IMR-90 (cell line): ENCODE data around the gene SSBP3.

Experiments used
- BHLHE40 ChIP-seq: fragments of 150-350 bp; IDR thresholded peaks from 2 replicates; pipeline ENCODE4 v1.6.1; 2016; ENCODE audit warnings: mild to moderate bottlenecking, low read depth, low read length
- CEBPB ChIP-seq: IDR thresholded peaks from 2 replicates; pipeline ENCODE4 v1.6.1; 2012; ENCODE audit warnings: low read depth, low read length, improper control_type of control experiment
- FOS ChIP-seq: fragments of 150-350 bp; IDR thresholded peaks from 2 replicates; pipeline ENCODE4 v1.6.1; 2016; ENCODE audit warnings: low read depth, low read length
- MAFK ChIP-seq: IDR thresholded peaks from 2 replicates; pipeline ENCODE4 v1.6.1; 2012; ENCODE audit warnings: low read depth, low read length, improper control_type of control experiment
- MAZ ChIP-seq: IDR thresholded peaks from 2 replicates; pipeline ENCODE4 v1.6.1; 2012; ENCODE audit warnings: low read depth, mild to moderate bottlenecking, low read length, improper control_type of control experiment, moderate library complexity, borderline replicate concordance
- MXI1 ChIP-seq: IDR thresholded peaks from 2 replicates; pipeline ENCODE4 v1.6.1; 2012; ENCODE audit warnings: low read depth, mild to moderate bottlenecking, low read length, moderate library complexity, borderline replicate concordance
- NFE2L2 ChIP-seq: fragments of 150-350 bp; IDR thresholded peaks from 2 replicates; pipeline ENCODE4 v1.6.1; 2016; ENCODE audit warnings: low read depth, mild to moderate bottlenecking, low read length
- POLR2A ChIP-seq: IDR thresholded peaks from 2 replicates; pipeline ENCODE4 v1.6.1; 2012; ENCODE audit warnings: mild to moderate bottlenecking, low read depth, low read length
- RCOR1 ChIP-seq: IDR thresholded peaks from 2 replicates; pipeline ENCODE4 v1.6.1; 2012; ENCODE audit warnings: mild to moderate bottlenecking, low read length, improper control_type of control experiment; ENCODE audit not compliant: insufficient replicate concordance
- RFX5 ChIP-seq: IDR thresholded peaks from 2 replicates; pipeline ENCODE4 v1.8.0; 2012; ENCODE audit warnings: low read depth, mild to moderate bottlenecking, low read length, moderate library complexity
- SMC3 ChIP-seq: fragments of 150-350 bp; IDR thresholded peaks from 2 replicates; pipeline ENCODE4 v1.6.1; 2016; ENCODE audit warnings: low read depth, mild to moderate bottlenecking, antibody characterized with exemption, low read length, moderate library complexity
- TF ChIP-seq, protein P1 (sequence below): conservative IDR thresholded peaks from 2 replicates; pipeline ENCODE4 v1.5.1; 2012; ENCODE audit warnings: mild to moderate bottlenecking, low read depth, low read length, improper control_type of control experiment
- TF ChIP-seq, protein P2 (sequence below): fragments of 150-350 bp; IDR thresholded peaks from 2 replicates; pipeline ENCODE4 v1.6.1; 2016; ENCODE audit warnings: low read depth, mild to moderate bottlenecking, low read length, moderate library complexity, borderline replicate concordance
- TF ChIP-seq, protein P3 (sequence below): fragments of 150-350 bp; IDR thresholded peaks from 2 replicates; pipeline ENCODE4 v1.6.1; 2017; ENCODE audit warnings: mild to moderate bottlenecking, antibody characterized with exemption, low read length, low read depth

DNA sequence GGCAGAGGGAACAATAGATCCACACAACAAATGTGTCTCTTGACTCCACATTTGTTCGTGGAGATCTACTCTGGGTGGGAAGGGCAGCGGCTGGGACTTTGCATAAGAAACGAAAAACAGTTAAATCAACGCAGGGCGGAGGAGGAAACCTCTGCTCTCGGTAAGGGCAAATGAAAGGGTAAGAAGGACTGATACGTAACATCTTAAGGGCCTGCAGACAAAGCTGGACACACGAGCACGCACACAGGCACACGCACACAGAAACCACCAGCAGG lies 148.9 kb downstream of the SSBP3 start:
- no peak for TF ChIP-seq RFX5
- TF ChIP-seq, protein P1, sequence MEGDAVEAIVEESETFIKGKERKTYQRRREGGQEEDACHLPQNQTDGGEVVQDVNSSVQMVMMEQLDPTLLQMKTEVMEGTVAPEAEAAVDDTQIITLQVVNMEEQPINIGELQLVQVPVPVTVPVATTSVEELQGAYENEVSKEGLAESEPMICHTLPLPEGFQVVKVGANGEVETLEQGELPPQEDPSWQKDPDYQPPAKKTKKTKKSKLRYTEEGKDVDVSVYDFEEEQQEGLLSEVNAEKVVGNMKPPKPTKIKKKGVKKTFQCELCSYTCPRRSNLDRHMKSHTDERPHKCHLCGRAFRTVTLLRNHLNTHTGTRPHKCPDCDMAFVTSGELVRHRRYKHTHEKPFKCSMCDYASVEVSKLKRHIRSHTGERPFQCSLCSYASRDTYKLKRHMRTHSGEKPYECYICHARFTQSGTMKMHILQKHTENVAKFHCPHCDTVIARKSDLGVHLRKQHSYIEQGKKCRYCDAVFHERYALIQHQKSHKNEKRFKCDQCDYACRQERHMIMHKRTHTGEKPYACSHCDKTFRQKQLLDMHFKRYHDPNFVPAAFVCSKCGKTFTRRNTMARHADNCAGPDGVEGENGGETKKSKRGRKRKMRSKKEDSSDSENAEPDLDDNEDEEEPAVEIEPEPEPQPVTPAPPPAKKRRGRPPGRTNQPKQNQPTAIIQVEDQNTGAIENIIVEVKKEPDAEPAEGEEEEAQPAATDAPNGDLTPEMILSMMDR = no peak
- no peak for TF ChIP-seq RCOR1
- no peak for TF ChIP-seq POLR2A
- TF ChIP-seq BHLHE40 = no peak
- no peak for TF ChIP-seq SMC3
- no peak for TF ChIP-seq CEBPB
- TF ChIP-seq NFE2L2 = no peak
- no peak for TF ChIP-seq MAZ
- TF ChIP-seq MAFK = no peak
- TF ChIP-seq FOS = no peak
- TF ChIP-seq, protein P2, sequence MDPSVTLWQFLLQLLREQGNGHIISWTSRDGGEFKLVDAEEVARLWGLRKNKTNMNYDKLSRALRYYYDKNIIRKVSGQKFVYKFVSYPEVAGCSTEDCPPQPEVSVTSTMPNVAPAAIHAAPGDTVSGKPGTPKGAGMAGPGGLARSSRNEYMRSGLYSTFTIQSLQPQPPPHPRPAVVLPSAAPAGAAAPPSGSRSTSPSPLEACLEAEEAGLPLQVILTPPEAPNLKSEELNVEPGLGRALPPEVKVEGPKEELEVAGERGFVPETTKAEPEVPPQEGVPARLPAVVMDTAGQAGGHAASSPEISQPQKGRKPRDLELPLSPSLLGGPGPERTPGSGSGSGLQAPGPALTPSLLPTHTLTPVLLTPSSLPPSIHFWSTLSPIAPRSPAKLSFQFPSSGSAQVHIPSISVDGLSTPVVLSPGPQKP = no peak
- TF ChIP-seq, protein P3, sequence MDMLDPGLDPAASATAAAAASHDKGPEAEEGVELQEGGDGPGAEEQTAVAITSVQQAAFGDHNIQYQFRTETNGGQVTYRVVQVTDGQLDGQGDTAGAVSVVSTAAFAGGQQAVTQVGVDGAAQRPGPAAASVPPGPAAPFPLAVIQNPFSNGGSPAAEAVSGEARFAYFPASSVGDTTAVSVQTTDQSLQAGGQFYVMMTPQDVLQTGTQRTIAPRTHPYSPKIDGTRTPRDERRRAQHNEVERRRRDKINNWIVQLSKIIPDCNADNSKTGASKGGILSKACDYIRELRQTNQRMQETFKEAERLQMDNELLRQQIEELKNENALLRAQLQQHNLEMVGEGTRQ = no peak
- TF ChIP-seq MXI1 = no peak
